GM18505 (cell line): ENCODE measurements around the gene RPL7L1.
A peak's percentile ranks its signal among the peaks of the same experiment; 100 is the strongest.

Experiments used
- ATAC-seq: cut with Tn5 transposase; IDR thresholded peaks from one replicate; pipeline ENCODE4 v1.9.1; 2021; ENCODE audit not compliant: unreplicated experiment
- POLR2A ChIP-seq: IDR thresholded peaks from 4 replicates; pipeline ENCODE4 v1.6.1; 2011; ENCODE audit warnings: borderline replicate concordance; ENCODE audit not compliant: insufficient read depth, insufficient read length; ENCODE audit errors: extremely low read depth

RPL7L1 gene

GRCh38 chr6:42928986-42929820 lies 49.8 kb downstream of the RPL7L1 start, which contains the start of gene CNPY3:
TSS of gene CNPY3 (plus strand) at chr6:42929480. CDS start at chr6:42929571, 91 bp downstream.
- TF ChIP-seq POLR2A = peak; percentile 81
- peak; percentile 74 for ATAC-seq

GRCh38 chr6:42929821-42930360 lies 50.5 kb downstream of the RPL7L1 start:
- TF ChIP-seq POLR2A = peak; percentile 70
- peak; percentile 42 for ATAC-seq

GRCh38 chr6:42932412-42932811 lies 53.0 kb downstream of the RPL7L1 start:
- ATAC-seq = no peak
- no peak for TF ChIP-seq POLR2A

- no peak for ATAC-seq
These were observed 53.8 kb downstream of the RPL7L1 start for GRCh38 chr6:42933205-42933604.

GRCh38 chr6:42935322-42935721 lies 55.9 kb downstream of the RPL7L1 start:
- no peak for ATAC-seq
- TF ChIP-seq POLR2A = peak; percentile 29

More at GRCh38 chr6:42933205-42933604, 53.8 kb downstream of the RPL7L1 start:
- no peak for TF ChIP-seq POLR2A

GRCh38 chr6:42936398-42936797 lies 57.0 kb downstream of the RPL7L1 start:
- TF ChIP-seq POLR2A = no peak
- ATAC-seq = no peak

GRCh38 chr6:42937548-42938427 lies 58.4 kb downstream of the RPL7L1 start:
- no peak for TF ChIP-seq POLR2A
- ATAC-seq = no peak

GRCh38 chr6:42938428-42938796 lies 59.0 kb downstream of the RPL7L1 start:
- ATAC-seq = no peak
- TF ChIP-seq POLR2A = no peak

- ATAC-seq = no peak
These were observed 59.8 kb downstream of the RPL7L1 start for GRCh38 chr6:42938987-42939809.

More at GRCh38 chr6:42938987-42939809, 59.8 kb downstream of the RPL7L1 start:
- no peak for TF ChIP-seq POLR2A
